MG63 (cell line): ENCODE results near the gene GATA1. TPM values are rescaled to one million over a fixed set of nuclear protein-coding genes. Genes with fewer than 3 reads are reported as not detected.

ENCODE experiments used
- DNase-seq: peaks from one replicate; pipeline ENCODE4 v3.0.0-alpha.2; 2020
- H3K27me3 ChIP-seq: fragments of 250-450 bp; sonication (Bioruptor Pico); 2 replicates; pipeline ENCODE4 v1.5.1; 2020; ENCODE audit warnings: mild to moderate bottlenecking, moderate library complexity
- H3K36me3 ChIP-seq: fragments of 250-450 bp; sonication (Bioruptor Pico); 2 replicates; pipeline ENCODE4 v1.5.1; 2020; ENCODE audit warnings: mild to moderate bottlenecking, moderate library complexity
- H3K4me3 ChIP-seq: fragments of 250-450 bp; sonication (Bioruptor Pico); 2 replicates; pipeline ENCODE4 v1.5.1; 2020; ENCODE audit warnings: mild to moderate bottlenecking, moderate library complexity
- H3K9me3 ChIP-seq: fragments of 250-450 bp; sonication (Bioruptor Pico); 2 replicates; pipeline ENCODE4 v1.5.1; 2020; ENCODE audit warnings: mild to moderate bottlenecking, moderate library complexity
- total RNA-seq: library from RNA; depleted of rRNA; stranded (reverse); fragments of >200 nt; shearing (Covaris generic); gene quantifications from 2 replicates; pipeline ENCODE4 v1.2.3, GENCODE V29; 2014; ENCODE audit warnings: low replicate concordance

GATA1 gene
- total RNA-seq, 1 experiment from 2014 or later, result not detected

DNA sequence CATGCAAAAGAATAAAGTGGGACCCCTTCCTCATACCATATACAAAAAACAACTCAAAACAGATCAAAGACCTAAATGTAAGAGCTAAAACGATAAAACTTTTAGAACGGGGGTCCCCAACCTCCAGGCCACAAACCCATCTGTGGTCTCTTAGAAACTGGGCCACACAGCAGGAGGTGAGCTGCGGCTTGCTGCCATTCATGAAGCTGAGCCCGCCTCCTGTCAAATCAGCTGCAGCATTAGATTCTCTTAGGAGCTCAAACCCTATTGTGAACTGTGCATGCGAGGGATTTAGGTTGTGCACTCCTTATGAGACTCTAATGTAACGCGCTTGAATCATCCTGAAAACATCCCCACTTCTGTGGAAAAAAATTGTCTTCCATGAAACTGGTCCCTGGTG lies 7.0 kb upstream of the GATA1 start:
- DNase-seq, result no peak
- no peaks in the 10 kb centered on the region for H3K27me3 ChIP-seq
- no peaks in the 10 kb centered on the region for H3K9me3 ChIP-seq
- no peak overlapping the region for H3K4me3 ChIP-seq
- H3K36me3 ChIP-seq, result no peaks in the 10 kb centered on the region

DNA sequence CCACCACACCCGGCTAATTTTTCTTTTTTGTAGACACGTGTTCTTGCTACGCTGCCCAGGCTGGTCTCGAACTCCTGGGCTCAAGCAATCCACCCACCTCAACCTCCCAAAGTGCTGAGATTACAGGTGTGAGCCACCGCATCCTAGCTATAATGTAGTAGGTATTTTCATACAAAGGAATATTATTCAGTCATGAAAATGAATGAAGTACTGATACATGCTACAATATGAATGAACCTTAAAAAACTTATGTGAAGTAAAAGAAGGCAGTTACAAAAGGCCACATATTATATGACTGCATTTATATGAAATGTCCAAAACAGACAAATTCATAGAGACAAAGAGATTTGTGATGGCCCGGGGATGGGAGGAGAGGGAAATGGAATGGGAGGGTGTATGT lies 4.7 kb upstream of the GATA1 start:
- H3K27me3 ChIP-seq, result no peaks in the 10 kb centered on the region
- no peaks in the 10 kb centered on the region for H3K36me3 ChIP-seq
- no peak overlapping the region for H3K4me3 ChIP-seq
- no peak for DNase-seq
- no peaks in the 10 kb centered on the region for H3K9me3 ChIP-seq

DNA sequence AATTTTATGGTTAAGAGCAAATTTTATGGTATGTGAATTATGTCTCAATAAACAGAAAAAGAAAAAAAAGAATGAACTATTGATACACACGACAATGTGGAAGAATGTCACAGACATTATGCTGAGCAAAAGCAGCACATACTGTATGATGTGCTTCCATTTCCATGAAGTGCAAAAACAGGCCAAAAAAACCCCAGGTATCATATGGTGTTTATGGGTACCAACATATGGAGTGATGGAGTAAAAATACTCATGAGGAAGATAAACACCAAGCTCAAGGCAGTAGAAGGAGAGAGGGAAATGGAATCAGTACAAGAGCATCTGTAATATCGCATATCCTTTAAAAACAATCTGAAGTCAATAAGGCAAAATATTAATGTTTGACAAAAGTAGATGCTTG lies 4.2 kb upstream of the GATA1 start:
- Histone ChIP-seq H3K36me3 (no peaks in the 10 kb centered on the region), H3K4me3 (no peak overlapping the region), H3K9me3 (no peaks in the 10 kb centered on the region), H3K27me3 (no peaks in the 10 kb centered on the region)
- DNase-seq, result no peak

DNA sequence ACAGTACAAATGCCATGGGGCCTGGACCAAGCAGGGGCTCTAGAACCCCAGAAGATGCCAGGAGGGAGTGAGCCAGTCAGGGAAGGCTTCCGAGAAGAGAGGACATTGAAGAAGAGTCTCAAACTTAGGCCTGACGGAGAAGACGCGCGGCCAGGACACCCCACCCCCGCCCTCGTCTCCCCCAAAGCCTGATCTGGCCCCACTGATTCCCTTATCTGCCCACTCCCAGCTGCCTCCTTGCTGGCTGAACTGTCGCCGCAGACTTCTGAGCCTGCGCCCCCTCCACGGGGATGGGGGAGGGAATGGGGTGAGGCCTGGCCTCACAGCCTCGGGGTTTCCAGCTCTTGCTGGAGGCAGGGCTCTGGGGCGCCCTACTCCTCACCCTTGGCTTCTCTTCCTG lies 3.6 kb upstream of the GATA1 start:
- Histone ChIP-seq H3K27me3 (no peaks in the 10 kb centered on the region), H3K4me3 (no peak overlapping the region), H3K9me3 (no peaks in the 10 kb centered on the region), H3K36me3 (no peaks in the 10 kb centered on the region)
- DNase-seq, result no peak

DNA sequence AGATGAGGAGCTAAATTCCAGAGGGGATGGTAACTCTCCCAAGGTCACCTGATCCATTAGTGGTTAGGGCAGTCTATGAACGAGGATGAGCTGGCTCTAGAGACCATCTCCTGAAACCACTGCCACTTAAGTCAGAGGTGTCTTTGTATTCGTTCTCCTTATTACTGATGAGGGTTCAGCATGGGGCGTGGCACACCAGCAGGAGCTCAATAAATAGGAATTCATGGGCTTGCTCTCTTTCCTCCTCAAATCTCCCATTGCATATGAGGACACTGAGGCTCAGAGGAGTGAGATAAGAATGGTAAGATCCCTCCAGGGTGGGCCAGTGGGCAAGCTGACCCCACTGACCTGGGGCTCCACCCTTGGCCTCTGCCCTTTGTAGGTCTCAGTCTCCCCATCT lies 1.7 kb upstream of the GATA1 start:
- no peaks in the 10 kb centered on the region for H3K27me3 ChIP-seq
- H3K4me3 ChIP-seq, result no peak overlapping the region
- H3K9me3 ChIP-seq, result no peaks in the 10 kb centered on the region
- no peaks in the 10 kb centered on the region for H3K36me3 ChIP-seq
- no peak for DNase-seq

GRCh38 chrX:48785186-48785539 lies 1.2 kb upstream of the GATA1 start:
- H3K4me3 ChIP-seq, result no peak overlapping the region
- no peaks in the 10 kb centered on the region for H3K27me3 ChIP-seq
- H3K9me3 ChIP-seq, result no peaks in the 10 kb centered on the region
- no peak for DNase-seq
- no peaks in the 10 kb centered on the region for H3K36me3 ChIP-seq

DNA sequence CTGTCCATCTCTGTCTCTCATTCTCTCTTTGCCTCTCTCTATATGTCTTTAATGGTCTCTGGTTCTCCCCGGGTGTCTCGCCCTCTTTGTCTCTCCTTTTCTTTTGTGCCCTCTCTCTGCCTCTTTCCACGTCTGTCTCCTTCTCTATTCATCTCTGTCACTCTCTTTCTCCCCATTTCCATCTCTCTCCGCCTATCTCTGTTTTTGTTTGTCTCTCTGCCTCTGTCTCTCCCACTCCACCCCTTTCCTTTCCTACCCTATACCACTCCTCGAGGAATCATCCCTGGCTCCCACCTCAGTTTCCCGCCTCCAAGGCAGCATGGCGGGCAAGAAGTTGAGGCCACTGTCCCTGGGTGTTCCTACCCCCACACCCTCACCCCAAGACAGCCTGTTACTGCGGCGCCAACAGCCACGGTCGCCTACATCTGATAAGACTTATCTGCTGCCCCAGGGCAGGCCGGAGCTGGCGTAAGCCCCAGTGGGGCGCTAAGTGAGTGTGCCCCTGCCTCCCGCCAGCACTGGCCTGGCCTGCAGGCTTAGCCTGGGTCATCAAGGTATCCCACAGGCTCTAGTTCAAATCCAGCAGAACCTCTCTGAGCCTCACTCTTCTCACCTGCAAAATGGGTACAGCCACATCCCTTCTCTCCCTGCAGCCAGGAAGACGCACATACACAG lies 713 bp upstream of the GATA1 start:
- Histone ChIP-seq H3K9me3 (no peaks in the 10 kb centered on the region), H3K4me3 (no peak overlapping the region), H3K27me3 (no peaks in the 10 kb centered on the region), H3K36me3 (no peaks in the 10 kb centered on the region)
- DNase-seq, result no peak

GRCh38 chrX:48786825-48787504 lies 575 bp downstream of the GATA1 start:
- DNase-seq, result no peak
- Histone ChIP-seq H3K4me3 (no peak overlapping the region), H3K36me3 (no peaks in the 10 kb centered on the region), H3K9me3 (no peaks in the 10 kb centered on the region), H3K27me3 (no peaks in the 10 kb centered on the region)

DNA sequence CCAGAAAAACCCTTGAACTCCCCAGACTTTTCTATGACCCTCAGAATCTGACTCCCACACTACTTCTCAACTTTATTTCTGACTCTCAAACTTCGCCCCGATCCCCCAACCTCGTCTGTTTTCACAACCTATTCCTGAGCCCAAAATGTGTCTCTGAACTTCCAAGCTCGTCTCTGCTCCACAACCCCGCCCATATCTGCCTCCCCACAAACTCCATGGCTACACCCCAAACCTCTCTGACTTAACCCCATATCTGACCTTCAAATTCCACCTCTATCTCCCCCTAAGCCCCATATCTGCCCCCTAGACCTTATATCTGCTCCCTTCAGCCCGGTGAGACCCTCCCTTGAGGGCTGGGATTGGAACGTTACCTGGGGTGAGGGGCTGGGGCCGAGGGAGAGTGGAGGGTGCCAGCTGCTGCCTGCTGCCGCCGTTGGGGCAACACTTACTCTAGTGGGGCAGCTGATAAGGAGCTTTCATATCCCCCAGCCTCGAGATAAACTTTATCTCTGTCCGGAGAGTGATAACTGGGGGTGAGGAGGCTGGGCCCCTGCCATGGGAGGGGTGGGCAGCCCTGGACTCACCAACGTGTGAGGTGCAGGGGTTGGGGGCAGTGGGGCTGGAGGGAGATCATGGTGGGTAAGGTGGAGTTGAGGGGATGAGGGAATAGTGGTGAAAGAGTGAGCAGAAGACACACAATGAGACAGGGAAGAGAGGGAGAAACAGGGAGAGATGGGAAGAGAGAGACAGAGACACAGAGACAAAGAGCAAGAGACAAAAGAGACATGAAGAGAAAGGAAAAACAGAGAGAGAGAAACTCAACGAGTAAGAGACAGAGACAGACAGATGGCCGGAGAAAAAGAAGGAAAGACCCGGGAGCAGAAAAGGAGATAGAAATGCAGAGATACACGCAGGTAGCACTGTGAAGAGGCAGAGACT lies 1.4 kb downstream of the GATA1 start:
- H3K36me3 ChIP-seq, result no peaks in the 10 kb centered on the region
- no peaks in the 10 kb centered on the region for H3K27me3 ChIP-seq
- no peak overlapping the region for H3K4me3 ChIP-seq
- no peaks in the 10 kb centered on the region for H3K9me3 ChIP-seq
- DNase-seq, result no peak

GRCh38 chrX:48789366-48790220 lies 3.2 kb downstream of the GATA1 start:
- Histone ChIP-seq H3K9me3 (no peaks in the 10 kb centered on the region), H3K4me3 (no peak overlapping the region), H3K36me3 (no peaks in the 10 kb centered on the region), H3K27me3 (no peaks in the 10 kb centered on the region)
- DNase-seq, result no peak

DNA sequence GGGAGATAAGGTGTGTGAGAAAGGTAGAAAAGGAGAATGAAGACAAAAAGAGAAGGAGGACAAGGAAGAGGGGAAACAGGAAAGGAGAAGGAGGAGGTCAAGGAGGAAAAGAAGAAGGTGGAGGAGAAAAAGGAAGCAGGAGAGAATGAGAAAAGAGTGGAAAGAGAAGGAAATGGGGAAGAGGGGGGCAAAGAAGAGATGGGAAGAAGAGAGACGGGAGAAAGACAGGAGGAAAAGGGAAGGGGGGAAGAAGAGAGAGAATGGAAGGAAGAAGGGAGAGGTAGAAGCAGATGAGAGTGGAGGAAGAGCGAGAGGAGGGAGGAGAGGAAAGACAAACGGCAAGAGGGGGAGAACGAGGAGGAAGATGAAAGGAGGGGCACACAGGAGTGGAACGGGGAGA lies 4.1 kb downstream of the GATA1 start:
- DNase-seq, result no peak
- Histone ChIP-seq H3K27me3 (no peaks in the 10 kb centered on the region), H3K36me3 (no peaks in the 10 kb centered on the region), H3K9me3 (no peaks in the 10 kb centered on the region), H3K4me3 (no peak overlapping the region)

DNA sequence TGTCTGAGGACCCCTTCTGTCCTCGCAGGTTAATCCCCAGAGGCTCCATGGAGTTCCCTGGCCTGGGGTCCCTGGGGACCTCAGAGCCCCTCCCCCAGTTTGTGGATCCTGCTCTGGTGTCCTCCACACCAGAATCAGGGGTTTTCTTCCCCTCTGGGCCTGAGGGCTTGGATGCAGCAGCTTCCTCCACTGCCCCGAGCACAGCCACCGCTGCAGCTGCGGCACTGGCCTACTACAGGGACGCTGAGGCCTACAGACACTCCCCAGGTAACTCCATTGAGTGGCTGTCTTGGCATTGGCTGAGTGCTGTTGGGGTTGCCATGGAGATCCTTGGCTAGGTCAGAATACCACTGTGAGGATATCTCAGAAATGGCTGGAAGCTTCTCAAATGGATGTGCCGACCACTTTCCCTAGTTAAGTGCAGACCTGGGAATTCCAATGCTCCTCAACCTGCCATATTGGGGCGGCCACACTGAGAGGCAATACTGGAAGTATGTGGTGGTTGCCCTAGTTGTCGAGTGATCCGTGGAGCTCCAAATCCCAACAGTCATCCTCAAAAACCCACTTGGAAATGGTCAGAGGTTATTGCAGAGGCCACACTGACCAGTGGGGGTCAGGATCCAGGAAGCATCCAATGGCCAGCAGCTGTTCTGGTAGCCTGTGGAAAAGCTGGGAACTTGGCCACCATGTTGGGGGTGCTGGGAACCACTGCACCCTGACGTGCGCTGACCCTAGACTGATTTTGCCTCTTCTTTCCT lies 4.9 kb downstream of the GATA1 start:
- no peaks in the 10 kb centered on the region for H3K27me3 ChIP-seq
- no peaks in the 10 kb centered on the region for H3K9me3 ChIP-seq
- no peak for DNase-seq
- H3K4me3 ChIP-seq, result no peak overlapping the region
- no peaks in the 10 kb centered on the region for H3K36me3 ChIP-seq

GRCh38 chrX:48792219-48792618 lies 5.8 kb downstream of the GATA1 start:
- H3K36me3 ChIP-seq, result no peaks in the 10 kb centered on the region
- no peaks in the 10 kb centered on the region for H3K9me3 ChIP-seq
- no peak for DNase-seq
- H3K4me3 ChIP-seq, result no peak overlapping the region
- H3K27me3 ChIP-seq, result no peaks in the 10 kb centered on the region

DNA sequence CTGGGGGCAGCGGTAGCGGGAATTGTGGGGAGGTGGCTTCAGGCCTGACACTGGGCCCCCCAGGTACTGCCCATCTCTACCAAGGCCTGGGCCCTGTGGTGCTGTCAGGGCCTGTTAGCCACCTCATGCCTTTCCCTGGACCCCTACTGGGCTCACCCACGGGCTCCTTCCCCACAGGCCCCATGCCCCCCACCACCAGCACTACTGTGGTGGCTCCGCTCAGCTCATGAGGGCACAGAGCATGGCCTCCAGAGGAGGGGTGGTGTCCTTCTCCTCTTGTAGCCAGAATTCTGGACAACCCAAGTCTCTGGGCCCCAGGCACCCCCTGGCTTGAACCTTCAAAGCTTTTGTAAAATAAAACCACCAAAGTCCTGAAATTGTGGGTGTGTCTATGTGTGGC lies 7.5 kb downstream of the GATA1 start:
- Histone ChIP-seq H3K36me3 (no peaks in the 10 kb centered on the region), H3K27me3 (no peaks in the 10 kb centered on the region), H3K4me3 (no peak overlapping the region), H3K9me3 (no peaks in the 10 kb centered on the region)
- no peak for DNase-seq

GRCh38 chrX:48794340-48794910 lies 8.0 kb downstream of the GATA1 start:
- DNase-seq, result no peak
- no peak overlapping the region for H3K4me3 ChIP-seq
- H3K36me3 ChIP-seq, result no peaks in the 10 kb centered on the region
- no peaks in the 10 kb centered on the region for H3K9me3 ChIP-seq
- H3K27me3 ChIP-seq, result no peaks in the 10 kb centered on the region
